Ishikawa (cell line): Measurements from ENCODE around the gene WSCD2.

Source experiments
- FOXM1 ChIP-seq: IDR thresholded peaks from 2 replicates; pipeline ENCODE4 v1.6.1; 2012; ENCODE audit warnings: low read depth, borderline replicate concordance
- REST ChIP-seq: IDR thresholded peaks from 2 replicates; pipeline ENCODE4 v1.6.1; 2012; ENCODE audit warnings: low read depth, mild to moderate bottlenecking
- TCF12 ChIP-seq: IDR thresholded peaks from 2 replicates; pipeline ENCODE4 v1.6.1; 2012; ENCODE audit warnings: low read depth
- USF1 ChIP-seq: IDR thresholded peaks from 2 replicates; pipeline ENCODE4 v1.6.1; 2012
- ZBTB7A ChIP-seq: IDR thresholded peaks from 2 replicates; pipeline ENCODE4 v1.6.1; 2012; ENCODE audit warnings: low read depth

- no peak for TF ChIP-seq TCF12
- TF ChIP-seq ZBTB7A: no peak
- no peak for TF ChIP-seq USF1
- no peak for TF ChIP-seq FOXM1
- no peak for TF ChIP-seq REST
These were observed 2.6 kb downstream of the WSCD2 start for GRCh38 chr12:108131657-108132126.
